IPS-20b (cell line): ENCODE results near the gene LIMA1.
"Not testable (repeated sequence)": the region's sequence is repeated elsewhere in the genome, so short reads cannot be mapped to it uniquely, and the experiment has no call there.

Experiments
- H3K27ac ChIP-seq: one replicate; pipeline ENCODE4 v1.5.1; 2013; ENCODE audit warnings: low read length
- H3K27me3 ChIP-seq: 2 replicates; pipeline ENCODE4 v1.6.1; 2013; ENCODE audit warnings: mild to moderate bottlenecking, low read length, inconsistent platforms; ENCODE audit not compliant: insufficient read depth
- H3K36me3 ChIP-seq: 2 replicates; pipeline ENCODE4 v1.6.1; 2013; ENCODE audit warnings: low read depth, mild to moderate bottlenecking, inconsistent platforms, low read length, moderate library complexity; ENCODE audit not compliant: insufficient read depth
- H3K4me1 ChIP-seq: 2 replicates; pipeline ENCODE4 v1.6.1; 2013; ENCODE audit warnings: mild to moderate bottlenecking, control low read depth, inconsistent platforms, low read length, moderate library complexity; ENCODE audit not compliant: insufficient read depth
- H3K4me3 ChIP-seq: 2 replicates; pipeline ENCODE4 v1.5.1; 2013; ENCODE audit warnings: mild to moderate bottlenecking, low read length, inconsistent platforms
- H3K9ac ChIP-seq: 2 replicates; pipeline ENCODE4 v1.6.1; 2013; ENCODE audit warnings: low read depth, mild to moderate bottlenecking, inconsistent platforms, low read length, moderate library complexity
- H3K9me3 ChIP-seq: 2 replicates; pipeline ENCODE4 v1.6.1; 2013; ENCODE audit warnings: mild to moderate bottlenecking, low read depth, low read length, inconsistent platforms; ENCODE audit not compliant: insufficient read depth

The LIMA1 gene

DNA sequence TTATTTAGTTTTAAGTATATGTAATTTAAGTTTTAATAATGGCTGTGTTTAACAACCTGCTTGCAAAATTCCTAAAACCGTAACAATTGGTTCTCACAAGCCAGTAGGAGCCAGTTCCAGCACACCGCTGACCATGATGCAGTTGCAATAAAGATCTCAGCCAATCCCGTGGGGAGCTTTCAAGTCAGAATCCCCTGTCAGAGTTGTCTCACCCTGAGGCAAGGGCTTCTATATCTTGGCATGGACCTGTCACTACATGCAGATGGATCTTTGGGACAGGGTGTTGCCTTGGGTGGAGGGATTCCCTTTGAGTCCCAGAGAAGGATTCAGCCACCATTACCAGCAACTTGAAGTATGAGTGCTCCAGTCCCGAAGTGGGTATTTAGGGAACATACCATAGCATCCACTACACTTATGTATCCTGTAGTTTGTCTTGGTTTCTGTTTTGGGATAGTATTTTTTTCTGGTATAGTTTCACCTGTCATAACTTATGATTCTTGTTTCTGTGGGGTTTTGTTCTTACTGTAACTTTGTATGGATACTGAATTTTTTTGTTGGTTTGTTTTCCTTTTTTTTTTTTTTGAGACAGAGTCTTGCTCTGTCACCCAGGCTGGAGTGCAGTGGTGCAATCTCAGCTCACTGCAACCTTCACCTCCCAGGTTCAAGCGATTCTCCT, 30.1 kb upstream of the LIMA1 start:
- H3K4me3 ChIP-seq = no peak overlapping the region

DNA sequence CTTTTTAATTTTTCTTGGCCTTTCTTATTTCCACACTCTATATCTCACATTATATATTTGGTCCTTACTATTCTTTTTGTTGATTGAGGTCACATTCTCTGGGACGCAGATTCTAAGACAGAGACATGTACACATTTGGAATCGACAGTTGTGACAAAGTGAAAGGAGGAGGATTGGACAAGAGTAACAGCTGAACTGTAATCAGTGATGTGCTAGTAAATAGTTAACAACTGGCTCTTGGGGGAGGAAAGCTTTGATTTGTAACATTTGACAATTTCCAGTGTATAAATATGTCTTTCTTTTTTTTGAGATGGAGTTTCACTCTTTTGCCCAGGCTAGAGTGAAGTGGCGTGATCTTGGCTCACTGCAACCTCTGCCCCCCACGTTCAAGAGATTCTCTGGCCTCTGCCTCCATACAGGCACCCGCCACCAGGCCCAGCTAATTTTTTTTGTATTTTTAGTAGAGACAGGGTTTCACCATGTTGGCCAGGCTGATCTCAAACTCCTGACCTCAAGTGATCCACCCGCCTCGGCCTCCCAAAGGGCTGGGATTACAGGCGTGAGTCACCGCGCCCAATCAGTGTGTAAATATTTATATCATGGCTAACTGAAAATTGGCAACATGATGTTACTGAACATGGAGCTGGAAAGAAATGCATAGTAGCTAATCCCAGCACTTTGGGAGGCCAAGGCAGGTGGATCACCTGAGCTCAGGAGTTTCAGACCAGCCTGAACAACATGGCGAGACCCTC, 28.7 kb upstream of the LIMA1 start:
- H3K4me1 ChIP-seq, H3K9ac ChIP-seq, H3K36me3 ChIP-seq, H3K27me3 ChIP-seq, H3K27ac ChIP-seq, H3K4me3 ChIP-seq, H3K9me3 ChIP-seq: not testable (repeated sequence)

More for the DNA sequence above, 30.1 kb upstream of the LIMA1 start:
- Histone ChIP-seq H3K36me3 (no peaks in the 10 kb centered on the region), H3K27me3 (no peaks in the 10 kb centered on the region), H3K9ac (no peak overlapping the region), H3K9me3 (no peaks in the 10 kb centered on the region), H3K4me1 (peaks cover 9% of the 10 kb centered on the region), H3K27ac (no peak overlapping the region)

DNA sequence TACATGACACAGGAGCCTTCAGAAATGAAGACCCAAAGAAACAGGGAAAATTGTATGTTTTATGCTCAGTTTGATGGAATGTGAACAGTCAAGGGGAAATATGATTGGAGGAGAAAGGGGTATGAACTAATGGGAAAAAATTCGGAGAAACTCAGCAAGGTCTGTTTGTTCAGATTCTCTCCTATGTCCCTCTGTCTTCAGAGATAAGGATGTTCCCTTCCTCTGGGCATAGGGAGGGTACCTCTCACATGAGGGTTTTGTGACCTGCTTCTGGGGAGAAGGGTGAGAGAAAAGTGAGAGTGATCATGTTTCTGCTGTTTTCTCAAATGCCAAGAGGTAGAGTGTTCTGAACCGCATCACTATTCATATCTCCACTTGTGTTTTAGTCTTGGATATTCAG, 26.6 kb upstream of the LIMA1 start:
- Histone ChIP-seq H3K27me3 (no peaks in the 10 kb centered on the region), H3K36me3 (no peaks in the 10 kb centered on the region), H3K27ac (no peak overlapping the region), H3K9ac (no peak overlapping the region), H3K9me3 (no peaks in the 10 kb centered on the region), H3K4me1 (peaks cover 9% of the 10 kb centered on the region), H3K4me3 (no peak overlapping the region)

DNA sequence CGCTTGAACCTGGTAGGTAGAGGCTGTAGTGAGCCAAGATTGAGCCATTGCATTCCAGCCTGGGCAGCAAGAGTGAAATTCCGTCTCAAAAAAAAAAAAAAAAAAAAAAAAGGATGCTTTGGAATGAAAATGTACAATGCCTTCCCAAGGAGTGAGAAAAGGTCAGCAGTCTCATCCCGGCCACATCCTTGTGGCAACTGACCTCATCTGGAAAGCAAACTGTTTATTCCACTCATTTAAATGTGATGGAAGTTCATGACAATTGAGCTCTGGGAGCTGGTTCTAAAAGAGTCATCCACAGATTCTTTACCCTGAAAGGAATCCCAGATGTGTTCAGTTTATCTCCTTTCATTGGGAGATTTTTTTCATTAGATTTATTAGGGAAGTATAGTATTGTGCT, 19.4 kb upstream of the LIMA1 start:
- Histone ChIP-seq H3K4me3 (no peak overlapping the region), H3K9ac (no peak overlapping the region), H3K36me3 (no peaks in the 10 kb centered on the region), H3K4me1 (no peaks in the 10 kb centered on the region), H3K27ac (no peak overlapping the region), H3K9me3 (no peaks in the 10 kb centered on the region), H3K27me3 (no peaks in the 10 kb centered on the region)

DNA sequence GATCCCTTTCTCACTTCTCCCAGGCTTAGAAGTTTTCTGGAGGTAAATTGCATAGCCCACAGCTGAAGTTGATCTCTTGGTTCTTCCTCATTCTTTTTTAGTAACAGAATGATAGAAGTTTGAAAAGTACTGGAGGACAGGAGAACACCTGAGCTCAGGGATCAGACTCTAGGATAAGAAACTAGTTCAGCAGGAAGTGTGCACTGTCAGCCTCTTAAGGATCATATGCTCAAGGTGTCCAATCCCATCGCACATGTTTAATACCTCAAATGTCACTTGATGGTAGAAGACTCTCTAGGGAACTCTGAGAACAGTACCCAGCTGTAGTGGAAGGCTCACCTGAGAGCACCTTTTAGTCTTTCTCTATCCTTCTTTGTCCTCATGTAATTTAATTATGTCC, 14.7 kb upstream of the LIMA1 start:
- H3K27ac ChIP-seq = no peak overlapping the region
- no peaks in the 10 kb centered on the region for H3K36me3 ChIP-seq
- no peak overlapping the region for H3K9ac ChIP-seq
- H3K4me1 ChIP-seq = no peaks in the 10 kb centered on the region
- H3K27me3 ChIP-seq = no peaks in the 10 kb centered on the region
- no peaks in the 10 kb centered on the region for H3K9me3 ChIP-seq
- no peak overlapping the region for H3K4me3 ChIP-seq

DNA sequence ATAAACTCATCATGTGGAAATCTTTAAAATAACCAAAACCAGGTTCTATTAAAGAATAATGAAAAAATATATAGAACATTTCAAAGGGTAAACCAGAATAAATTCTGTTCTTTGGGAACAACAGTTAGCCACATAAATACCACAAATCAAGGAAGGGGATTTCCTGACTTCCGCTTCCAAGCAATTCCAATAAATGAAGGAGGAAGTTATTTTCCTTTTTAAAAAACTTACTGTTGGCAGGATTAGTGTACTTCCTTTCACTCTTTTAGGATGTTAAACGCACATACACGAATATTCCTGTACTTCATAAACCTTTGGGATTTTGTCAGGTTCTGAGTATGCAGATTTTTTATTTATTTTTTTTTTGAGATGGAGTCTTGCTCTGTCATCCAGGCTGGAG, 13.7 kb upstream of the LIMA1 start:
- no peaks in the 10 kb centered on the region for H3K4me1 ChIP-seq
- no peaks in the 10 kb centered on the region for H3K36me3 ChIP-seq
- H3K9me3 ChIP-seq = no peaks in the 10 kb centered on the region
- H3K4me3 ChIP-seq = no peak overlapping the region
- H3K27me3 ChIP-seq = no peaks in the 10 kb centered on the region
- H3K9ac ChIP-seq = no peak overlapping the region
- no peak overlapping the region for H3K27ac ChIP-seq

DNA sequence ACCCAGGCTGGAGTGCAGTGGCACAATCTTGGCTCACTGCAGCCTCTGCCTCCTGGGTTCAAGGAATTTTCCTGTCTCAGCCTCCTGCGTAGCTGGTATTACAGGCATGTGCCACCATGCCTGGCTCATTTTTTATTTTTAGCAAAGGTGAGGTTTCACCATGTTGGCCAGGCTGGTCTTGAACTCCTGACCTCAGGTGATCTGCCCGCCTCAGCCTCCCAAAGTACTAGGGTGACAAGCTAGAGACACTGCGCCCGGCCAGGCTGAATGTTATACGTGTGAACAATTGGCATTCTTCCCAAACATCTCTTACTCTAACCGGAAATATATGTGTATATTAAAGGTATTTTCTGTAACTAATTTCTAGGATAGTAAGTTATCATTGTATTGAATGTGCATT, 13.2 kb upstream of the LIMA1 start:
- no peaks in the 10 kb centered on the region for H3K4me1 ChIP-seq

DNA sequence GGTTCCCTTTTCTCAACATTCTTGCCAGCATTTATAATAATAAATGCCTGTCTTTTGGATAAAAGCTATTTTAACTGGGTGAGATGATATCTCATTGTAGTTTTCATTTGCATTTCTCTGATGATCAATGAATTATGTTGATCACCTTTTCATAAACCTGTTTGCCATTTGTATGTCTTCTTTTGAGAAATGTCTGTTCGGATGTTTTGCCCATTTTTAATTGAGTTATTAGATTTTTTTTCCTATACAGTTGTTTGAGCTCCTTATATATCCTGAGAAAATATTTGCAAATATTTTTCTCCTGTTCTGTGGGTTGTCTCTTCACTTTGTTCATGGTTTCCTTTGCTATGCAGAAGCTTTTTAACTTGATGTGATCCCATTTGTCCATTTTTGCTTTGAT, 8.1 kb upstream of the LIMA1 start:
- no peaks in the 10 kb centered on the region for H3K4me1 ChIP-seq
- no peak overlapping the region for H3K27ac ChIP-seq
- no peak overlapping the region for H3K9ac ChIP-seq
- no peaks in the 10 kb centered on the region for H3K27me3 ChIP-seq
- no peaks in the 10 kb centered on the region for H3K36me3 ChIP-seq
- H3K4me3 ChIP-seq = no peak overlapping the region
- no peaks in the 10 kb centered on the region for H3K9me3 ChIP-seq

More for the DNA sequence above, 13.2 kb upstream of the LIMA1 start:
- Histone ChIP-seq H3K4me3 (no peak overlapping the region), H3K9ac (no peak overlapping the region), H3K9me3 (no peaks in the 10 kb centered on the region), H3K27ac (no peak overlapping the region), H3K27me3 (no peaks in the 10 kb centered on the region), H3K36me3 (no peaks in the 10 kb centered on the region)

DNA sequence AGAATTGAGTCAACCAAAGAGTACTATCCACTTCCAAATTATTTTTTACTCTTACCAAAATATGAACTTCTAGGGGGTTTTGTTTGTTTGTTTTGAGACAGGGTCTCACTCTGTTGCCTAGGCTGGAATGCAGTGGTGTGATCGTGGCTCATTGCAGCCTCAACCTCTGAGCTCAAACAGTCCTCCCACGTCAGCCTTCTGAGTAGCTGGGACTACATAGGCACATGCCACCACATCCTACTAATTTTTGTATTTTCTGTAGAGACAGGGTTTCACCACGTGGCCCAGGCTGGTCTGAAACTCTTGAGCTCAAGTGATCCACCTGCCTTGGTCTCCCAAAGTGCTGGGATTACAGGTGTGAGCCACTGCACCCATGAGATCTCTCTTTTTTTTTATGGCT, 7.4 kb upstream of the LIMA1 start:
- H3K27ac ChIP-seq, H3K9me3 ChIP-seq, H3K27me3 ChIP-seq, H3K4me3 ChIP-seq, H3K4me1 ChIP-seq, H3K36me3 ChIP-seq, H3K9ac ChIP-seq: not testable (repeated sequence)

DNA sequence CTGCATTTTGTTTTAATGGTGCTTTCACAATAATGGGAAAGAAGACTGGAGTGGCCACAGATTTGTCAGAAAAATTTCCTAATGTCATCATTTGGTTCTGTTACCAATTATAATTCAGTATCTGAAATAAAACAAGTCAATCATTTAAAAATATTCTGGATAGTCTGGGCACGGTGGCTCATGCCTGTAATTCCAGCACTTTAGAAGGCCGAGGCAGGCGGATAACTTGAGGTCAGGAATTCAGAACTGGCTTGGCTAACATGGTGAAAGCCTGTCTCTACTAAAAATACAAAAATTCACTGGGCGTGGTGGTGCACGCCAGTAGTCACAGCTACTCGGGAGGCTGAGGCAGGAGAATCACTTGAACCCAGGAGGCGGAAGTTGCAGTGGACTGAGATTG, 4.0 kb upstream of the LIMA1 start:
- Histone ChIP-seq H3K27ac (no peak overlapping the region), H3K4me3 (no peak overlapping the region), H3K9me3 (no peaks in the 10 kb centered on the region), H3K27me3 (peaks cover 7% of the 10 kb centered on the region), H3K4me1 (peaks cover 4% of the 10 kb centered on the region; the same call in 1 of the 2 replicates), H3K36me3 (no peaks in the 10 kb centered on the region), H3K9ac (no peak overlapping the region)

DNA sequence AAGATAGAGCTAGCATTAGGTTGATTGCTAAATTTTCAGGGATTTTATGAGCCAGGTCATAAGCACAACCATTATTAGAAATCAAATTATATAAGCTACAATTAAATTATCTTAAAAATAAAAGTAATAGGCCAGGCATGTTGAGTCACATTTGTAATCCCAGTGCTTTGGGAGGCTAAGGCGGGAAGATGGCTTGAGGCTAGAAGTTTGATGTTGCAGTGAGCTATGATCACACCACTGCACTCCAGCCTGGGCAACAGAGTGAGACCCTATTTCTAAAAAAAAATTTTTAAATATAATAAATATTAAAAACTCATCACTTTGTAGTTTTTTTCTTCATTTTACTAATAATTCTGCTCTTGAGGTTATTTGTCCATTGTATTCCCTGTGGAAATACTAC, 1.9 kb upstream of the LIMA1 start:
- H3K36me3 ChIP-seq = no peaks in the 10 kb centered on the region
- H3K27me3 ChIP-seq = peaks cover 20% of the 10 kb centered on the region
- no peak overlapping the region for H3K9ac ChIP-seq
- H3K27ac ChIP-seq = no peak overlapping the region
- no peaks in the 10 kb centered on the region for H3K9me3 ChIP-seq
- no peak overlapping the region for H3K4me3 ChIP-seq
- peaks cover 4% of the 10 kb centered on the region; the same call in 1 of the 2 replicates for H3K4me1 ChIP-seq

DNA sequence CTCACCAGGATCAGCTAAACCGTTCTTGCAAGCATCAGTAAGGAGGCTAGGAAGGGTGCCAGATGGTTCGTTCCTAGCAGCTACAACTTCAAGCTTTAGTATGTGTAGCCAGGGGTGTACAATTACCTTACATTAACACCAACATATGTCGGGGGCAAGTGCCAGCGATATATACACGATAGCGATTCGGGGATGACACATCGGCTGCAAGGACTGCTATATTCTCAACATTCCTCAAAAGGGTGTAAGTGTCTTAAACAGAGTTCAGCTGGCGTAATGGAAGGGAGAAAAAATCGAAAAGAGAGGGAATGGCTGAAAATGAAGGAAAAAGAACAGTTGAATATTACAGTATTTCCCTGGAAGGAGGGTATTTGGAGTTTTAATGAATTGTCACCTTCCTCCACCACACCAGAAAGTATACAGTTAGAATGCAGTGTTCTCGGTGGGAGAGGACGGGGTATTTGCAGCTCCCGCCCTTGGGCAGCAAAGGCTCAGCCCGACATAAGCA, 545 bp downstream of the LIMA1 start:
- Histone ChIP-seq H3K4me1 (peaks cover 4% of the 10 kb centered on the region; the same call in 1 of the 2 replicates), H3K36me3 (no peaks in the 10 kb centered on the region), H3K9me3 (no peaks in the 10 kb centered on the region), H3K27ac (no peak overlapping the region), H3K27me3 (peaks cover 20% of the 10 kb centered on the region), H3K9ac (peak overlapping the region; percentile 74), H3K4me3 (peak overlapping the region; percentile 83)
